ENCODE measurements around the gene PRG3. TPM values are rescaled to one million over a fixed set of nuclear protein-coding genes. Genes with fewer than 3 reads are reported as not detected.

PRG3 gene
- total and polyA plus RNA-seq, 2 donors (not counting 3 experiments of a cell fraction or from before 2014, with no cell fraction given), result not detected

DNA sequence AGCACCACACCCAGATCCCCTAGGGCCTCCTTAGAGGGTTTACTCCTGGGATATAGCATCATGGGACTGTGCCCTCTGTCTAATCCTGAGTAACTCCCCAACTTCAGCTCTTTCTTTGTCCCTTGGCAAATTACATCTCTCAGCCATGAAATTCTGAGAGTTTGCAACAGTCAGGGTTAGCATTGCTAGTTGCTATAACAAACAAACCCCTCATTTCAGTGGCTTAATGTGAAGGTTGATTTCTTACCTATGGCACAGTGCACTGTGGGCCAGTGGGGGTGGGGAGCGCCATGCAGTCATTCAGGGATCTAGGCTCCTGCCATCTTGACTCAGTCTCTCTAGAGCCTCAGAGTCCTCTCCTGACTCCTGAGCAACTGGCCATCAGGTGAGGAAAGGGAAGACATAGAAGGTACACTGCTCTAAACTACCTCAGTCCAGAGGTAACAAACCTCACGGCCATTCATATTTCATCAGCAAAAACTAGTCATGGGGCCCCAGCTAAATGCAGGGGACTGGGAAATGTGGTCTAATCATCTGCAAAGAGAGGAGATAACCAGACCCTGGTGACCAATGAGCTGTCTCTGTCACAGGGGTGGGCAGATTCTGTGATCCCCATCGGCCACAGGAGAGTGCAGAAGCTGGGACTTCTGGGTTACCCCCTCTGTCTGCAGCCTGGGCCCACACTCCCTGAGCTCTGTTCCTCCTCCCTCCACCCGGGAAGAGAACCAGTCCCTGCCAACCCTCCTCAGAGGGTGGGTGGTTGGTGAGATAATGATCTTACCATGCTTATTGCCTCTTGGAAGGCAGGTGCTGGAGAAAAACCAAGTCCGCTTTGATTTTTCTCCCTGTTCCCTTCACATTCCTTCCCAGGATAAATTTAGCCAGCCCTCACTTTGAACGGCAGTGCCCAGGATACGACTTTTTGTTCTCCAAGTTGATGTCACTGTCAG is 17.5 kb downstream of the PRG3 start:
- BruUV-seq (replicated peaks), result no TSS peak
- no peak overlapping the region for H3K4me3 ChIP-seq (replicated peaks in 1 of 3; ENCODE audit: insufficient read depth in 1 of 3, low read depth in 1 of 3, low read length in 3 of 3)
- H4K20me1 ChIP-seq (replicated peaks; ENCODE audit: control insufficient read depth, extremely low read depth, insufficient read depth, low read length), result no peaks in the 10 kb centered on the region
- no peak overlapping the region for H2AFZ ChIP-seq (ENCODE audit: low read depth, low read length)
- intact Hi-C loops (cut with micrococcal nuclease), result no loop called here
- ChIA-PET POLR2A (no interaction called here), CTCF (interaction anchor here (2.5 kb wide), 1 partner anchor 13 kb away, joined by 9 read pairs; no protein-coding TSS in a partner anchor)
- H3K9ac ChIP-seq (replicated peaks; ENCODE audit: extremely low read depth, insufficient read depth, low read length), result no peak overlapping the region
- FAIRE-seq, result no peak
- H3K27ac ChIP-seq (ENCODE audit: insufficient read depth, low read depth, low read length), result no peak overlapping the region
- no peaks in the 10 kb centered on the region for H3K79me2 ChIP-seq (ENCODE audit: control insufficient read depth, insufficient read depth, low read length)
- H3K9me1 ChIP-seq (replicated peaks; ENCODE audit: control insufficient read depth, extremely low read depth, insufficient read depth, low read length), result no peaks in the 10 kb centered on the region
- H3K9me3 ChIP-seq (replicated peaks; ENCODE audit: control insufficient read depth, insufficient read depth, low read length), result no peaks in the 10 kb centered on the region
- H3K36me3 ChIP-seq (ENCODE audit: control insufficient read depth in 2 of 2, extremely low read depth in 1 of 2, insufficient read depth in 2 of 2, low read length in 2 of 2), result no peaks in the 10 kb centered on the region
- dilution Hi-C loops (cut with MboI; ENCODE audit: extremely low pct_ligation_motif_present, low sequenced_read_pairs), result no loop called here
- TF ChIP-seq JUN (IDR thresholded peaks at IDR 0.05; ENCODE audit: borderline replicate concordance, insufficient read depth, insufficient read length, low read depth), result no peak
- TF ChIP-seq EZH2 (IDR thresholded peaks at IDR 0.05; ENCODE audit: borderline replicate concordance, low read depth, low read length, severe bottlenecking), result no peak
- TF ChIP-seq MYC (IDR thresholded peaks at IDR 0.05; ENCODE audit: low read depth, low read length), result no peak
- no peak for TF ChIP-seq POLR2AphosphoS5 (IDR thresholded peaks at IDR 0.05; ENCODE audit: insufficient read depth, low read depth, low read length)
- no peak for TF ChIP-seq CTCF (IDR thresholded peaks at IDR 0.05; ENCODE audit: extremely low read depth in 1 of 2, insufficient read depth in 1 of 2, low read depth in 1 of 2, low read length in 2 of 2)
- TF ChIP-seq FOS (IDR thresholded peaks at IDR 0.05; ENCODE audit: borderline replicate concordance, insufficient read depth, low read length), result no peak
- TF ChIP-seq, protein P1, sequence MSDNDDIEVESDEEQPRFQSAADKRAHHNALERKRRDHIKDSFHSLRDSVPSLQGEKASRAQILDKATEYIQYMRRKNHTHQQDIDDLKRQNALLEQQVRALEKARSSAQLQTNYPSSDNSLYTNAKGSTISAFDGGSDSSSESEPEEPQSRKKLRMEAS (IDR thresholded peaks at IDR 0.05; ENCODE audit: insufficient read depth, insufficient read length), result no peak
- no peak for TF ChIP-seq POLR2A (IDR thresholded peaks at IDR 0.05; ENCODE audit: low read depth, low read length)
- TF ChIP-seq GATA2 (IDR thresholded peaks at IDR 0.05; ENCODE audit: insufficient read depth, insufficient read length, low read depth, low read length), result no peak
- DNase-seq (ENCODE audit: low read depth, low spot score), result no peak
- peaks cover 0 to 3% of the 10 kb centered on the region in 2 experiments for H3K27me3 ChIP-seq (ENCODE audit: control insufficient read depth in 2 of 2, insufficient read depth in 2 of 2, low read length in 2 of 2)
- H3K4me1 ChIP-seq (ENCODE audit: control insufficient read depth, extremely low read depth, insufficient read depth, low read length), result no peaks in the 10 kb centered on the region
- H3K4me2 ChIP-seq (ENCODE audit: insufficient read depth, low read length), result no peak overlapping the region

All from endothelial cell of umbilical vein (primary cell).